HPDE6-E6E7 (cell line): Measurements from ENCODE around the gene CCNYL1.
A peak's percentile ranks its signal among the peaks of the same experiment; 100 is the strongest.

ENCODE experiments used
- DNase-seq: peaks from one replicate; pipeline ENCODE4 v3.0.0; 2011; ENCODE audit warnings: missing footprints; ENCODE audit errors: extremely low spot score

CCNYL1 gene

DNA sequence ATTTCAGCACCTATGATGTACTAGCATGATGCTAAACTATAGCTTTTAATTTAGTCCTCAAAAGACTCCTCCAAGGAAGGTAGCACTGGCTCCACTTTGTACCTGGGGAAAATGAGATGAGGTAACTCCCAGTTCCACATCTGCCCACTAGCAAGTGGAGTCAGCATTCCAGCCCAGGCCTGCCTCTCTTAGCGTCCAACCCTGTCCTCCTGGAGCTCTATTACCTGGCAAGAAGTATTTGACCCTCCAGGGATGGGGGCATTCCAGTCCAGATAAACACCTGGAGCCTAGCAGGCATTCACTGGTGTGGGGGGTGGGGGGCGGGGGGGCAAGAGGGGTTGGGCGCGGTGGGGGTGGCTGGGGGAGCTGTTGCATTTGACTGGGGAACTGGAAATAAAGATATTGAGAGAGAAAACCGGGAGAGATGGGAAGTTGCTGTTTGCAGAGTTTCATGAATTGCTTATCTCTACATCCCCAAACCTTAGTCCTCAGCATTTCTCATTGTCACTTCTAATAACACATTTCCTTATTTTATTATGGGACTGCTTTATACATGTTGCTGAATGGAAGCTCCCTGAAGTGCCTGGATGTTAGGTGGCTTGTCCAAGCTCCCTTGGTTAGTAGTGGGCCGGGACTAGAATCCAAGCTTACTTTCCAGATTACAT is 80.3 kb downstream of the CCNYL1 start:
- DNase-seq, result no peak

DNA sequence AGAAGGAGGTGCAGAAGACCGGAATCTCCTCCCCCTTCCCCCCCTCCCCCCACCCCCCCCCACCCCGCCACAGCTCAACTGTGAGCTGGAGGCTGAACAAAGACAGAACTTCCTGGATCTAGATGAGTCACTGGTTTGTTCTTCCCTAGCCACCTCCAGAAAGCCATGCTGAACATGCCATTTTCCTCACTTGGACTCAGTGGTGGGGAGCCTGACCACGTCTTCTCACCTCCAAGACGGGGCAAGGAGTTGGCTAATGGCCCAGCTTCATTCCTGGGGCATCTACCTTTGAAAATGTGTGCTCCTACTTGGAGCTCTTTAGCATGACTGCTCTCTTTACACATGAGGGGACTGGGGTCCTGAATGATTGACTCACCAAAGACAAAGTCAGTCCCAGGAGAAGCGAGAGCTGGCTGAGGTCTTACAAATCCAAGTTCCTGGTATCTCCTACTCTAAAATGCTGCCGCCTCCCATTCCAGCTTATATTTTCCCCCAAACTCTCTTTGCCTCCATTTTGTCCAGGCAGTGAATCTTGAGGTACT is 80.9 kb downstream of the CCNYL1 start:
- DNase-seq, result peak; percentile 91

DNA sequence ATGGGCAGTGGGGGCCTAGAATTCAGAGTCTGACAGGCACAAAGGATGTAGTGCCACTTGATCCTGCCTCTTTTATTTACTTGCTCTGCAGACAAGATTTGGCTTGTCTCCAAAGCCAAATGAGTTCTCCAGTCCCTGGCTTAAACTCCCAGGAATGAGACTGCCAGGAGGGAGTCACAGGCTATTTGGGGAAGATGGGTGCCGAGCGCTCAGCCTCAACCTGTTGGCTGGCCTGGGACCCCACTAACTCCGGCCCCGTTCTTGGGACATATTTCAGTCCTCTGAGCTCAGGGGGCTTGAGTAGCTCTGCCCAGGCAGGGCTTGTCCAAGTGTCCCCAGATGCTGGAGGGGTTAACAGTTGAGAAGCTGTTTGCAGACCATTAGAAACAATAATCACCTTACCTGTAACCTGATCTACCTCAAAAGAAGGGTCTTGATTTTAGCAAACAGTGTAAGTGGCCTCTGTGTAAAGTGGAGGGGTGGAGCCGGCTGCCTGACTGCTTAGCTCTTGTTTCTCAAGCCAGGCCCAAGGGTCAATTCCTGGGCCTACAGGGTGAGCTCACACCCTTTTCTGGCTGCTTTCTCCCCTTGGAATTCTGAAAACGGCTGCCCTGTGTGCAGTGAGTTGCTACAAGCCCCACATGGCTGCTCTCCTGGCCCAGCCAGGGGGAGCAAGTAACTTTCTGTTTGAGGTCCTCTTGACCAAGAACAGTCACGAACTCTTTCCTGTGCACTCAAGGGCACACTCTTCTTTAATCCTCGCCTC is 85.3 kb downstream of the CCNYL1 start:
- DNase-seq, result no peak

DNA sequence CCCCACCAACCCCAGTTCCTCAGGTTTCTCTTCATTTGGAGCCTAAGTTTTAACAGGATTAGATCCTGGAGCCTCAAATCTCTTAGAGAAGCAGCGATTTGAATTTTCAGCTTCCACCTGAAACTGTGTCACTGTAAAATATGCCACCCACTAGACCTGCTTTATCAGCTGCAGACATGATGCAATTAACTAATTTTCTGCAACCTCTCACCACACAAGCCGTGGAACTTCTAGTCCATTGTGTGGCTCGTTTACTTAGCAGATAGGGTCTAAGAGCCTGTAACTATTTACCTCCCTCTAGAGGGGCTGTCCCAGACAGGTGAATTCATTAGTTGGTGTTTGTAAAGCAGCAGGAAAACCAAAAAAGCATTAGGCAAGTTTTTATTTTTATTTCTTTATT is 89.8 kb downstream of the CCNYL1 start:
- no peak for DNase-seq

DNA sequence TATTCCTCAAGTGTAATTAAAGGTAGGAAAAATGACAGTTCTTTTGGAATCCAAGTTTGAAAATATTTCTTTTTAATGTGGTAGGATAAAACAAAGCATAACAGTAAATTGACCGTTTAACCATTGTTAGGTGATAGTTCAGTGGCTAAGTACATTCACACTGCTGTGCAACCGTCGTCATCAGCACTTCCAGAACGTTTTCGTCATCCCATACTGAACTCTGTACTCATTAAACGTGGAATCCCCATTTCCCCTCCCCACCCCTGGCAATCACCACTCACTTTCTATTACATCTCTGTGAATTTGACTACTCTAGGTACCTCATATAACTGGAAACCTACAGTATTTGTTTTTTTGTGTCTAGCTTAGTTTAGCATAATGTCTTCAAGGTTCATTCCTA is 91.2 kb downstream of the CCNYL1 start:
- no peak for DNase-seq
